SK-N-SH treated with all-trans-retinoic acid at 6 μM for 48 hours (cell line): ENCODE data around the gene BRI3BP.

Experiments
- BACH2 ChIP-seq: fragments of 250-450 bp; sonication (Bioruptor Pico); IDR thresholded peaks from 2 replicates; pipeline ENCODE4 v1.9.0; 2021; ENCODE audit warnings: mild to moderate bottlenecking, borderline replicate concordance
- CREB5 ChIP-seq: fragments of 250-450 bp; sonication (Bioruptor Pico); IDR thresholded peaks from 2 replicates; pipeline ENCODE4 v1.5.1; 2020; ENCODE audit warnings: low read depth, mild to moderate bottlenecking, moderate library complexity
- ESRRG ChIP-seq: fragments of 250-450 bp; sonication (Bioruptor Pico); IDR thresholded peaks from 2 replicates; pipeline ENCODE4 v1.6.1; 2021; ENCODE audit warnings: mild to moderate bottlenecking
- GLIS3 ChIP-seq: fragments of 250-450 bp; sonication (Bioruptor Pico); IDR thresholded peaks from 2 replicates; pipeline ENCODE4 v1.5.0; 2020; ENCODE audit warnings: mild to moderate bottlenecking, moderate library complexity
- OSR1 ChIP-seq: fragments of 250-450 bp; sonication (Bioruptor Pico); IDR thresholded peaks from 2 replicates; pipeline ENCODE4 v1.8.0; 2022; ENCODE audit warnings: moderate library complexity, mild to moderate bottlenecking, inconsistent platforms
- PPARA ChIP-seq: fragments of 250-450 bp; sonication (Bioruptor Pico); IDR thresholded peaks from 2 replicates; pipeline ENCODE4 v1.5.0; 2020; ENCODE audit warnings: mild to moderate bottlenecking, borderline replicate concordance
- SNAI2 ChIP-seq: fragments of 250-450 bp; sonication (Bioruptor Pico); IDR thresholded peaks from 2 replicates; pipeline ENCODE4 v1.5.0; 2020; ENCODE audit warnings: mild to moderate bottlenecking, moderate library complexity
- TSHZ2 ChIP-seq: fragments of 250-450 bp; sonication (Bioruptor Pico); IDR thresholded peaks from 2 replicates; pipeline ENCODE4 v1.5.0; 2020; ENCODE audit warnings: mild to moderate bottlenecking, moderate library complexity
- ZFP30 ChIP-seq: fragments of 450-650 bp; formaldehyde crosslinking; IDR thresholded peaks from 2 replicates; pipeline ENCODE4 v1.5.0; 2022; ENCODE audit warnings: mild to moderate bottlenecking, moderate library complexity
- ZNF565 ChIP-seq: fragments of 450-650 bp; formaldehyde crosslinking; conservative IDR thresholded peaks from 2 replicates; pipeline ENCODE4 v1.5.0; 2020; ENCODE audit warnings: low read depth, mild to moderate bottlenecking, moderate library complexity
- ZNF70 ChIP-seq: fragments of 450-650 bp; formaldehyde crosslinking; IDR thresholded peaks from 2 replicates; pipeline ENCODE4 v1.5.0; 2020; ENCODE audit warnings: mild to moderate bottlenecking, moderate library complexity
- TF ChIP-seq, protein P1 (sequence below): fragments of 250-450 bp; sonication (Bioruptor Pico); IDR thresholded peaks from 2 replicates; pipeline ENCODE4 v1.8.0; 2020; ENCODE audit warnings: mild to moderate bottlenecking, moderate library complexity, borderline replicate concordance
- TF ChIP-seq, protein P2 (sequence below): fragments of 250-450 bp; sonication (Bioruptor Pico); IDR thresholded peaks from 2 replicates; pipeline ENCODE4 v1.5.1; 2021; ENCODE audit warnings: mild to moderate bottlenecking, moderate library complexity
- TF ChIP-seq, protein P3 (sequence below): fragments of 250-450 bp; sonication (Bioruptor Pico); IDR thresholded peaks from 2 replicates; pipeline ENCODE4 v1.8.0; 2021; ENCODE audit warnings: low read depth, mild to moderate bottlenecking, moderate library complexity, borderline replicate concordance

DNA sequence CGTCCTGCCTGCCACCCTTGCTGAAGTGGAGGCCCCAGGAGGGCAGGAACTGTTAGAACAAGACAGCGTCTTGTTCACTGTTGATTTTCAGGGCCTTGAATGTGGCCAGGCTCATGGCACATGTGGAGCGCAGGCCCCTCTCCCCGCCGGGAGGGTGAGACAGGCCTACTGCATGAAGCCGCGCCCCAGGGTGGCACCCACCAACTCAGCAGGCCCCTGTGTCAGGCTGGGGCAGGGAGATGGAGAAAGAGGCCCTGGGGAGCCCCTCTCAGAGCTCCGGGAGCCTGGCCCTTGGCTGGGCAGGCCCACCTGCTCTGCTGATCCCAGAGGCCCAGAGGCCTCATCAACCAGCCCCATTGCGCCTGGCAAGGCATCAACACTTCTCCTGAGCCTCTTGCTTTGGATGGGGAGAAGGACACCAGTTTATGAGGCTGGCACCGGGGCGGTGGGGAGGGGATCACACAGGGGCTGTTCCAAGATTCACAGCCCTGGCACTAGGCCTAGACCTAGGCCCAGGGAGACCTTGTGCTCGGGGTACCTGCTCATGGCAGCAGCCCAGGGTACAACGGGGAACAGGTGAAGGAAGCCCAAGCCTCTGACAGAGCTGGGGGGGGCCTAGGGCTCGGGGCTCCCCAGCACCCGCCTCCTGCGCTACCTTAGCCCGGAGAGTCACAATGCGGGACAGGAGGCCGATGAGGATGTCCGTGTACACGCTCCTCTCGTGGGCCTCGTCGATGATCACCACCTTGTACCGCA lies 22.6 kb upstream of the BRI3BP start:
- TF ChIP-seq ZNF565 (CRISPR knock-in tag): no peak
- TF ChIP-seq CREB5 (CRISPR knock-in tag): no peak
- TF ChIP-seq OSR1 (CRISPR knock-in tag): no peak
- no peak for TF ChIP-seq ZNF70 (CRISPR knock-in tag)
- TF ChIP-seq, protein P1, sequence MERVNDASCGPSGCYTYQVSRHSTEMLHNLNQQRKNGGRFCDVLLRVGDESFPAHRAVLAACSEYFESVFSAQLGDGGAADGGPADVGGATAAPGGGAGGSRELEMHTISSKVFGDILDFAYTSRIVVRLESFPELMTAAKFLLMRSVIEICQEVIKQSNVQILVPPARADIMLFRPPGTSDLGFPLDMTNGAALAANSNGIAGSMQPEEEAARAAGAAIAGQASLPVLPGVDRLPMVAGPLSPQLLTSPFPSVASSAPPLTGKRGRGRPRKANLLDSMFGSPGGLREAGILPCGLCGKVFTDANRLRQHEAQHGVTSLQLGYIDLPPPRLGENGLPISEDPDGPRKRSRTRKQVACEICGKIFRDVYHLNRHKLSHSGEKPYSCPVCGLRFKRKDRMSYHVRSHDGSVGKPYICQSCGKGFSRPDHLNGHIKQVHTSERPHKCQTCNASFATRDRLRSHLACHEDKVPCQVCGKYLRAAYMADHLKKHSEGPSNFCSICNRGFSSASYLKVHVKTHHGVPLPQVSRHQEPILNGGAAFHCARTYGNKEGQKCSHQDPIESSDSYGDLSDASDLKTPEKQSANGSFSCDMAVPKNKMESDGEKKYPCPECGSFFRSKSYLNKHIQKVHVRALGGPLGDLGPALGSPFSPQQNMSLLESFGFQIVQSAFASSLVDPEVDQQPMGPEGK (CRISPR knock-in tag): no peak
- no peak for TF ChIP-seq ESRRG (CRISPR knock-in tag)
- no peak for TF ChIP-seq BACH2
- TF ChIP-seq ZFP30 (CRISPR knock-in tag): no peak
- TF ChIP-seq GLIS3 (CRISPR knock-in tag): no peak
- TF ChIP-seq PPARA (CRISPR knock-in tag): no peak
- no peak for TF ChIP-seq TSHZ2 (CRISPR knock-in tag)
- TF ChIP-seq, protein P2, sequence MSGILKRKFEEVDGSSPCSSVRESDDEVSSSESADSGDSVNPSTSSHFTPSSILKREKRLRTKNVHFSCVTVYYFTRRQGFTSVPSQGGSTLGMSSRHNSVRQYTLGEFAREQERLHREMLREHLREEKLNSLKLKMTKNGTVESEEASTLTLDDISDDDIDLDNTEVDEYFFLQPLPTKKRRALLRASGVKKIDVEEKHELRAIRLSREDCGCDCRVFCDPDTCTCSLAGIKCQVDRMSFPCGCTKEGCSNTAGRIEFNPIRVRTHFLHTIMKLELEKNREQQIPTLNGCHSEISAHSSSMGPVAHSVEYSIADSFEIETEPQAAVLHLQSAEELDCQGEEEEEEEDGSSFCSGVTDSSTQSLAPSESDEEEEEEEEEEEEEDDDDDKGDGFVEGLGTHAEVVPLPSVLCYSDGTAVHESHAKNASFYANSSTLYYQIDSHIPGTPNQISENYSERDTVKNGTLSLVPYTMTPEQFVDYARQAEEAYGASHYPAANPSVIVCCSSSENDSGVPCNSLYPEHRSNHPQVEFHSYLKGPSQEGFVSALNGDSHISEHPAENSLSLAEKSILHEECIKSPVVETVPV (CRISPR knock-in tag): no peak
- no peak for TF ChIP-seq SNAI2 (CRISPR knock-in tag)
- TF ChIP-seq, protein P3, sequence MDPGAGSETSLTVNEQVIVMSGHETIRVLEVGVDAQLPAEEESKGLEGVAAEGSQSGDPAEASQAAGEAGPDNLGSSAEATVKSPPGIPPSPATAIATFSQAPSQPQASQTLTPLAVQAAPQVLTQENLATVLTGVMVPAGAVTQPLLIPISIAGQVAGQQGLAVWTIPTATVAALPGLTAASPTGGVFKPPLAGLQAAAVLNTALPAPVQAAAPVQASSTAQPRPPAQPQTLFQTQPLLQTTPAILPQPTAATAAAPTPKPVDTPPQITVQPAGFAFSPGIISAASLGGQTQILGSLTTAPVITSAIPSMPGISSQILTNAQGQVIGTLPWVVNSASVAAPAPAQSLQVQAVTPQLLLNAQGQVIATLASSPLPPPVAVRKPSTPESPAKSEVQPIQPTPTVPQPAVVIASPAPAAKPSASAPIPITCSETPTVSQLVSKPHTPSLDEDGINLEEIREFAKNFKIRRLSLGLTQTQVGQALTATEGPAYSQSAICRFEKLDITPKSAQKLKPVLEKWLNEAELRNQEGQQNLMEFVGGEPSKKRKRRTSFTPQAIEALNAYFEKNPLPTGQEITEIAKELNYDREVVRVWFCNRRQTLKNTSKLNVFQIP (CRISPR knock-in tag): no peak
